CD4-positive, CD25-positive, alpha-beta regulatory T cell (primary cell): ENCODE results near the gene SLC34A3. TPM values are rescaled to one million over a fixed set of nuclear protein-coding genes. Genes with fewer than 3 reads are reported as not detected.
A peak's percentile ranks its signal among the peaks of the same experiment; 100 is the strongest.

Source experiments
- ATAC-seq, 2 donors: fragments of 150-1000 bp; cut with Tn5 transposase; one replicate each; pipeline ENCODE4 v1.10.0; 2021; ENCODE audit warnings: low read depth in 2 of 2, moderate number of reproducible peaks in 2 of 2, moderate library complexity in 1 of 2
- DNase-seq, 3 donors: peaks; one replicate each; pipeline versions ENCODE4 v3.0.0 to v3.0.0-alpha.2; 2012 to 2022; ENCODE audit warnings: mixed read lengths in 1 of 3
- H3K27ac ChIP-seq: one replicate; pipeline ENCODE4 v1.7.0; 2013; ENCODE audit warnings: mild to moderate bottlenecking, low read length; ENCODE audit not compliant: insufficient read depth, poor library complexity, severe bottlenecking
- H3K27me3 ChIP-seq: one replicate; pipeline ENCODE4 v1.7.0; 2013; ENCODE audit warnings: low read length; ENCODE audit not compliant: control insufficient read depth, insufficient read depth
- H3K36me3 ChIP-seq: one replicate; pipeline ENCODE4 v1.7.0; 2013; ENCODE audit warnings: mild to moderate bottlenecking, low read length, moderate library complexity; ENCODE audit not compliant: control insufficient read depth, insufficient read depth
- H3K4me1 ChIP-seq: 2 replicates; pipeline ENCODE4 v1.7.0; 2013; ENCODE audit warnings: mild to moderate bottlenecking, low read length; ENCODE audit not compliant: insufficient read depth, control insufficient read depth, poor library complexity, severe bottlenecking
- H3K4me3 ChIP-seq: one replicate; pipeline ENCODE4 v1.7.0; 2013; ENCODE audit warnings: low read depth, mild to moderate bottlenecking, low read length, moderate library complexity
- H3K9me3 ChIP-seq, 2 experiments: 1 replicate in 1 of 2; 2 replicates in 1 of 2; pipeline ENCODE4 v1.7.0; 2013; ENCODE audit warnings: low read length in 2 of 2, mild to moderate bottlenecking in 1 of 2, moderate library complexity in 1 of 2; ENCODE audit not compliant: control insufficient read depth in 2 of 2
- H3K27ac Mint-ChIP-seq, 3 donors: one replicate each; pipeline ENCODE4 v1.8.0; 2020 to 2022; ENCODE audit warnings: mild to moderate bottlenecking in 3 of 3, mixed read lengths in 3 of 3, moderate library complexity in 2 of 3
- H3K27me3 Mint-ChIP-seq: one replicate; pipeline ENCODE4 v1.8.0; 2022; ENCODE audit warnings: mild to moderate bottlenecking, mixed read lengths
- H3K36me3 Mint-ChIP-seq: one replicate; pipeline ENCODE4 v1.8.0; 2020; ENCODE audit warnings: mixed read lengths
- H3K4me1 Mint-ChIP-seq, 4 donors: one replicate each; pipeline ENCODE4 v1.8.0; 2020 to 2022; ENCODE audit warnings: mixed read lengths in 4 of 4, mild to moderate bottlenecking in 1 of 4
- H3K4me3 Mint-ChIP-seq, 4 donors: one replicate each; pipeline ENCODE4 v1.8.0; 2020 to 2022; ENCODE audit warnings: mild to moderate bottlenecking in 4 of 4, mixed read lengths in 4 of 4, moderate library complexity in 3 of 4
- H3K9me3 Mint-ChIP-seq, 7 donors: one replicate each; pipeline ENCODE4 v1.8.0; 2020 to 2022; ENCODE audit warnings: mixed read lengths in 7 of 7, mild to moderate bottlenecking in 3 of 7, moderate library complexity in 2 of 7
- polyA plus RNA-seq, 4 donors: library from polyadenylated mRNA; unstranded; fragments of 300-500 nt; fragmentation: Illumina TruSeq; gene quantifications; one replicate each; pipeline ENCODE4 v1.2.3, GENCODE V29; 2021
- total RNA-seq: library from RNA; stranded (reverse); gene quantifications from one replicate; pipeline ENCODE4 v1.2.3, GENCODE V29; 2022

SLC34A3 gene
- total and polyA plus RNA-seq, 5 donors from 2014 or later = not detected

- Mint-ChIP-seq H3K4me3 (peak overlapping the region; percentile 29 to 71 (median 58)), H3K9me3 (no peaks in the 10 kb centered on the region), H3K4me1 (peaks cover 0 to 25% (median 7%) of the 10 kb centered on the region in 4 donors), H3K36me3 (no peaks in the 10 kb centered on the region), H3K27me3 (no peaks in the 10 kb centered on the region), H3K27ac (no peak overlapping the region)
- no peaks in the 10 kb centered on the region for H3K27me3 ChIP-seq
- H3K36me3 ChIP-seq = no peaks in the 10 kb centered on the region
- no peak overlapping the region for H3K27ac ChIP-seq
- H3K9me3 ChIP-seq = no peaks in the 10 kb centered on the region
- DNase-seq (no peak), ATAC-seq (no peak)
- peaks cover 15% of the 10 kb centered on the region for H3K4me1 ChIP-seq
- no peak overlapping the region for H3K4me3 ChIP-seq
Measured at GRCh38 chr9:137198051-137198901, 32.4 kb upstream of the SLC34A3 start.

- peak overlapping the region; percentile 29 to 71 (median 58) for H3K4me3 Mint-ChIP-seq
- no peaks in the 10 kb centered on the region for H3K36me3 ChIP-seq
- H3K9me3 Mint-ChIP-seq = no peaks in the 10 kb centered on the region
Measured at GRCh38 chr9:137198902-137199283, 31.8 kb upstream of the SLC34A3 start.

DNA sequence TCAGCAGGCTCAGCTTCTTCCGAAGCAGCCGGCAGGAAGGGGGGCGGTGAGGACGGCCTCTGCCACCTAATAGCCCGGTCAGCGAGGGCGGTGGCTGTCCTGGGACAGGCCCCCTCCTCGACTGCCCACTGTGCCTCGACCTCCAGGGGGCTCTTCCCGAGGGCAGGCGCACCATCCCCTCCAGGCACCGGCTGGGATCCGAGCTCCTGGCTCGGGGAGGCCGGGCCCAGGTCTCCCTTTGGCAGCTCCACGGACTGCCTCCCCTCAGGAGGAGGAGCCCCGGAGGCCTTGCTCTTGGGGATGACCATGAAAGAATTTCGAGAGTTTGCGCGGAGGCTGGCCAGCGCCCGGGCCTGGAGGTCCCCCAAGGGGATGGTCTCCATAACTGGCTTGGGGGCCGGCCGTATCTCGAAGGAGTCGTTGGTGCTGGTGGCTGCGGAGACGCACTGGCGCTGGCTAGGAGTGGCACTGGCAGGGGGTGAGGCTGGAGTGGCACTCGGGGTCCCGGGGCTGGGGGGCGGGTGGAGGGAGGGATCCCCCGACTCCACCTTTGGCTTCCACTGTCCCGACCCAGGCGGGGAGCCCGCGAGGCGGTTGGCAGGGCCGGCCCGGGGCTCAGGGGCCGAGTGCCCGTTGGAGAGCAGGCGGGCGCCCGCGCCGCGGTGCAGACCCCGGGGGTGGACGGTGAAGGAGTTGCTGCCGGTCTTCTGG, 31.1 kb upstream of the SLC34A3 start:
- no peak overlapping the region for H3K27ac ChIP-seq
- ATAC-seq (no peak), DNase-seq (no peak)
- Mint-ChIP-seq H3K27me3 (no peaks in the 10 kb centered on the region), H3K4me1 (peaks cover 0 to 37% (median 12%) of the 10 kb centered on the region in 4 donors), H3K27ac (no peak overlapping the region), H3K9me3 (no peaks in the 10 kb centered on the region), H3K36me3 (no peaks in the 10 kb centered on the region), H3K4me3 (peak overlapping the region in 3 of 4 donors; percentile 32 to 85 (median 81))
- no peaks in the 10 kb centered on the region for H3K9me3 ChIP-seq
- no peak overlapping the region for H3K4me3 ChIP-seq
- peaks cover 27% of the 10 kb centered on the region for H3K4me1 ChIP-seq
- H3K27me3 ChIP-seq = no peaks in the 10 kb centered on the region
- H3K36me3 ChIP-seq = no peaks in the 10 kb centered on the region

More at GRCh38 chr9:137198902-137199283, 31.8 kb upstream of the SLC34A3 start:
- no peak overlapping the region for H3K27ac Mint-ChIP-seq
- Histone ChIP-seq H3K4me3 (no peak overlapping the region), H3K9me3 (no peaks in the 10 kb centered on the region), H3K4me1 (peaks cover 20% of the 10 kb centered on the region), H3K27me3 (no peaks in the 10 kb centered on the region), H3K27ac (no peak overlapping the region)
- ATAC-seq (no peak), DNase-seq (no peak)
- H3K36me3 Mint-ChIP-seq = no peaks in the 10 kb centered on the region
- H3K27me3 Mint-ChIP-seq = no peaks in the 10 kb centered on the region
- H3K4me1 Mint-ChIP-seq = peaks cover 0 to 30% (median 7%) of the 10 kb centered on the region in 4 donors

DNA sequence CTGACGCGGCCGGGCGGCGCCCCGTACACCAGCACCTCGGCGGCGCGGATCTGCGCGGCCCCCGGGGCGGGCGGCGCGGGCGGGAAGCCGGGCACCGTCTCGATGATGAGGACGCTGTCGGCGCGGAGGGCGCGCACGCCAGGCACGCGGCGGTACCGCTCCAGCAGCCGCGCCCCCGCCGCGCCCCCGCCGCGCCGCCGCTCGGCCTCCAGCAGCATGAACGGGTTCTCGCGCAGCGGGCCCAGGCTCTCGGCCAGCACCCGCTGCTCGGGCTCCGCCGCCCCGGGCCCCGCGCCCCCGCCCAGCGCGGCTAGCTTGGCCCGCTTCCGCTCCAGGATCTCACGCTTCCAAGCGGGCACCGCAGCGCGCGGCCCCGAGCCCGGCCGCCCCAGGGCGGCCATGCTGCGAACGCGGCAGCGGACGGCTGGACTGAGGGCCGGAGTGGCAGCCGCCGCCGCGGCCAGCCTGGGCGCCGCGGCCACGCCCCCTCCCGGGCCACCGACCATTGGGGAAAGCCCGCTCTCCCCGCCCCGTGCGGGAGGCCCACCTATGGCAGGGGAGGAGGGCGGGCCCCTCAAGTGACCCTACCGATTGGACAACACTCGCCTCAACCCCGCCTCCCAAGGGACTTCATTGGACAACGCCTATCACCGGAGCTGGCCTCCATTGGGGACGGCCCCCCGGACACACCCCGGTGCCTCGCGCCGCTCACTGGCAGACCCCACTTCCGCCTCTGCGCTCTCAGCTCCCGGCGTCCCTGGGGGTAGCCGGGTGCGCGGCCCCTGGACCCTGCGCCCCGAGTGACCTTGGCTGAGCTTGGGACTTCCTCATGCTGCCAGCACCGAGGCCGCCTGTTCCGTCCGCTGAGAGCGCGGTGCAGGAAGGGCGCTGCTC, 30.1 kb upstream of the SLC34A3 start, which contains the start of gene TPRN:
TSS of gene TPRN (minus strand) at position 431 of the 894 bp plus-strand sequence. CDS start at position 401, 30 bp downstream.
- DNase-seq (peak; percentile 98 to 99 (median 98)), ATAC-seq (peak; percentile 96 to 97)
- Mint-ChIP-seq H3K9me3 (no peaks in the 10 kb centered on the region), H3K27ac (peak within 1 kb of the TSS in 2 of 3 donors; percentile 56 to 88), H3K36me3 (no peaks in the 10 kb centered on the region), H3K4me3 (peak within 1 kb of the TSS; percentile 85 to 95 (median 90)), H3K27me3 (no peaks in the 10 kb centered on the region), H3K4me1 (peaks cover 0 to 41% (median 14%) of the 10 kb centered on the region in 4 donors)
- no peaks in the 10 kb centered on the region for H3K27me3 ChIP-seq
- peak within 1 kb of the TSS; percentile 44 for H3K4me3 ChIP-seq
- no peaks in the 10 kb centered on the region for H3K9me3 ChIP-seq
- peaks cover 33% of the 10 kb centered on the region for H3K4me1 ChIP-seq
- H3K27ac ChIP-seq = peak within 1 kb of the TSS; percentile 84
- no peaks in the 10 kb centered on the region for H3K36me3 ChIP-seq

- no peak for ATAC-seq
- Histone ChIP-seq H3K4me1 (peaks cover 41% of the 10 kb centered on the region), H3K27ac (peak overlapping the region; percentile 84), H3K9me3 (no peaks in the 10 kb centered on the region), H3K36me3 (no peaks in the 10 kb centered on the region), H3K27me3 (no peaks in the 10 kb centered on the region), H3K4me3 (peak overlapping the region; percentile 44)
- peak overlapping the region; percentile 85 to 95 (median 90) for H3K4me3 Mint-ChIP-seq
- peak overlapping the region in 2 of 3 donors; percentile 56 to 88 for H3K27ac Mint-ChIP-seq
- no peaks in the 10 kb centered on the region for H3K27me3 Mint-ChIP-seq
- peaks cover 0 to 49% (median 18%) of the 10 kb centered on the region in 4 donors for H3K4me1 Mint-ChIP-seq
- H3K36me3 Mint-ChIP-seq = no peaks in the 10 kb centered on the region
- no peak for DNase-seq
- H3K9me3 Mint-ChIP-seq = no peaks in the 10 kb centered on the region
Measured at GRCh38 chr9:137201205-137201868, 29.4 kb upstream of the SLC34A3 start.

GRCh38 chr9:137202966-137203365, 27.7 kb upstream of the SLC34A3 start:
- Mint-ChIP-seq H3K4me1 (peaks cover 0 to 64% (median 30%) of the 10 kb centered on the region in 4 donors), H3K4me3 (peak overlapping the region in 2 of 4 donors; percentile 36 to 96)

More at GRCh38 chr9:137202966-137203365, 27.7 kb upstream of the SLC34A3 start:
- Histone ChIP-seq H3K4me1 (peaks cover 48% of the 10 kb centered on the region), H3K4me3 (no peak overlapping the region), H3K27me3 (no peaks in the 10 kb centered on the region), H3K9me3 (no peaks in the 10 kb centered on the region), H3K27ac (no peak overlapping the region), H3K36me3 (no peaks in the 10 kb centered on the region)
- H3K36me3 Mint-ChIP-seq = peaks cover 7% of the 10 kb centered on the region
- DNase-seq (no peak), ATAC-seq (no peak)
- H3K9me3 Mint-ChIP-seq = no peaks in the 10 kb centered on the region
- no peak overlapping the region for H3K27ac Mint-ChIP-seq
- no peaks in the 10 kb centered on the region for H3K27me3 Mint-ChIP-seq
